Peyer's patch (tissue), 4 donors: ENCODE data around the gene RNF31. TPM values are rescaled to one million over a fixed set of nuclear protein-coding genes. Genes with fewer than 3 reads are reported as not detected.

Source experiments
- DNase-seq, 3 donors: peaks; one replicate each; pipeline ENCODE4 v3.0.0-alpha.2; 2017 to 2019
- H3K27ac ChIP-seq, 4 donors: fragments of 200-600 bp; sonication (generic); one replicate each; pipeline ENCODE4 v1.5.1; 2016 to 2019
- H3K27me3 ChIP-seq, 2 donors: fragments of 200-600 bp; sonication (generic); one replicate each; pipeline ENCODE4 v1.5.1; 2019
- H3K36me3 ChIP-seq, 3 donors: fragments of 200-600 bp; sonication (generic); one replicate each; pipeline ENCODE4 v1.5.1; 2016 to 2019
- H3K4me1 ChIP-seq, 4 donors: fragments of 200-600 bp; sonication (generic); one replicate each; pipeline ENCODE4 v1.5.1; 2016 to 2019
- H3K4me3 ChIP-seq, 4 donors: fragments of 200-600 bp; sonication (generic); 1 replicate in 3 of 4; 2 replicates in 1 of 4; pipeline ENCODE4 v1.5.1; 2016 to 2019; ENCODE audit warnings: mild to moderate bottlenecking in 1 of 4
- H3K9me3 ChIP-seq, 4 donors: fragments of 200-600 bp; sonication (generic); one replicate each; pipeline ENCODE4 v1.5.1; 2016 to 2019; ENCODE audit warnings: mild to moderate bottlenecking in 1 of 4
- CTCF ChIP-seq, 6 experiments: fragments of 450-650 bp in 4 of 6; fragments of 200-600 bp in 2 of 6; sonication (generic) in 1 of 6; IDR thresholded peaks; one replicate each; pipeline ENCODE4 v1.5.1; 2017 to 2019; ENCODE audit warnings: antibody characterized with exemption in 6 of 6, mild to moderate bottlenecking in 3 of 6, moderate library complexity in 1 of 6
- POLR2A ChIP-seq, 2 donors: fragments of 450-650 bp; IDR thresholded peaks; one replicate each; pipeline ENCODE4 v1.5.1; 2017; ENCODE audit warnings: antibody characterized with exemption in 2 of 2, mild to moderate bottlenecking in 2 of 2, moderate library complexity in 2 of 2
- total RNA-seq, 4 donors: library from RNA; depleted of rRNA; stranded (reverse); fragments of >200 nt; gene quantifications; one replicate each; pipeline ENCODE4 v1.1.0, GENCODE V29; 2016

Gene RNF31
- total RNA-seq, 4 donors from 2014 or later, result 46.4 to 90.8 (median 71.1) TPM

GRCh38 chr14:24165785-24166184, 18.5 kb downstream of the RNF31 start:
- Histone ChIP-seq H3K27ac (no peak overlapping the region), H3K4me3 (no peak overlapping the region), H3K36me3 (peaks cover 0 to 72% (median 0%) of the 10 kb centered on the region in 3 donors), H3K9me3 (no peaks in the 10 kb centered on the region), H3K27me3 (no peaks in the 10 kb centered on the region), H3K4me1 (peaks cover 1 to 26% (median 12%) of the 10 kb centered on the region in 4 donors)
- DNase-seq, result no peak
- TF ChIP-seq CTCF (IDR thresholded peaks at IDR 0.05) (no peak), POLR2A (IDR thresholded peaks at IDR 0.05) (no peak)

- TF ChIP-seq CTCF (IDR thresholded peaks at IDR 0.05) (no peak), POLR2A (IDR thresholded peaks at IDR 0.05) (no peak)
- Histone ChIP-seq H3K27me3 (no peaks in the 10 kb centered on the region), H3K27ac (no peak overlapping the region), H3K36me3 (peaks cover 0 to 70% (median 0%) of the 10 kb centered on the region in 3 donors), H3K4me1 (peaks cover 0 to 15% (median 5%) of the 10 kb centered on the region in 4 donors), H3K4me3 (no peak overlapping the region), H3K9me3 (no peaks in the 10 kb centered on the region)
- DNase-seq, result no peak
Observed at GRCh38 chr14:24167469-24168114, 20.3 kb downstream of the RNF31 start.

- peak within 1 kb of the TSS; percentile 7 to 58 (median 38) for H3K4me3 ChIP-seq
- peak; percentile 66 to 92 (median 90) for DNase-seq
- H3K36me3 ChIP-seq, result peaks cover 0 to 37% (median 0%) of the 10 kb centered on the region in 3 donors
- H3K9me3 ChIP-seq, result no peaks in the 10 kb centered on the region
- TF ChIP-seq CTCF (IDR thresholded peaks at IDR 0.05) (no peak), POLR2A (IDR thresholded peaks at IDR 0.05) (no peak)
- peak within 1 kb of the TSS in 3 of 4 donors; percentile 10 to 68 (median 23) for H3K27ac ChIP-seq
- H3K27me3 ChIP-seq, result no peaks in the 10 kb centered on the region
- no peaks in the 10 kb centered on the region for H3K4me1 ChIP-seq
Observed at GRCh38 chr14:24171422-24172260, 24.3 kb downstream of the RNF31 start, which contains the start of gene REC8. REC8 (plus strand) TSS chr14:24172080; CDS start chr14:24172553, 473 bp downstream.

- H3K36me3 ChIP-seq, result peaks cover 0 to 37% (median 0%) of the 10 kb centered on the region in 3 donors
- no peak for DNase-seq
- H3K27ac ChIP-seq, result peak overlapping the region in 3 of 4 donors; percentile 10 to 68 (median 23)
Observed at GRCh38 chr14:24172261-24172860, 25.1 kb downstream of the RNF31 start.

More at GRCh38 chr14:24172261-24172860, 25.1 kb downstream of the RNF31 start:
- peak overlapping the region; percentile 7 to 58 (median 38) for H3K4me3 ChIP-seq
- TF ChIP-seq CTCF (IDR thresholded peaks at IDR 0.05) (no peak), POLR2A (IDR thresholded peaks at IDR 0.05) (no peak)
- H3K4me1 ChIP-seq, result no peaks in the 10 kb centered on the region
- no peaks in the 10 kb centered on the region for H3K9me3 ChIP-seq
- no peaks in the 10 kb centered on the region for H3K27me3 ChIP-seq
